Measurements from ENCODE around the gene RNF220.

DNA sequence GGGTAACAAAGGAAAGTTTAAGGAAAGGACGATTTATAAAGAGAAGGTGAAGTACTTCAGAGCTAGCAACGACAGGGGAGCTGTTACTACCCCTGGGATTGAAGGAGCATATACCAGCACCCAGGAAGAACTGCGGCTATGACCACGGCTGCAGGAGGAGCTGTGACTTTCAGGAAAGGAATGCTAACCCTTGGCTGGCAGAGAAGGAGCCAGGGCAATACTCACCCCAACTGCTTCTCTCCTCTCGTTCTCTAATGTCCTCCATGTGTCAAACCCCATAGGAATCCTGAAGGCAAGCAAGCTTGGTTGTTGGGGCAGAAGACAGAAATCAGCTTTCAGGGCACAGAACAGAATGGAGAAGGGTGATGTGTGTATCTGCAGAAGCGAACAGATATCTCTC lies 148.7 kb downstream of the RNF220 start:
- TF ChIP-seq CTCF (IDR thresholded peaks at IDR 0.05; ENCODE audit: poor library complexity) (no peak), EZH2 (IDR thresholded peaks at IDR 0.05; ENCODE audit: borderline replicate concordance) (no peak)
